Stromal cell of bone marrow (primary cell): Measurements from ENCODE around the gene TRIM2.

ENCODE experiments used
- DNase-seq: peaks from one replicate; pipeline ENCODE4 v3.0.0-alpha.2; 2012; ENCODE audit warnings: low read depth

The TRIM2 gene

DNA sequence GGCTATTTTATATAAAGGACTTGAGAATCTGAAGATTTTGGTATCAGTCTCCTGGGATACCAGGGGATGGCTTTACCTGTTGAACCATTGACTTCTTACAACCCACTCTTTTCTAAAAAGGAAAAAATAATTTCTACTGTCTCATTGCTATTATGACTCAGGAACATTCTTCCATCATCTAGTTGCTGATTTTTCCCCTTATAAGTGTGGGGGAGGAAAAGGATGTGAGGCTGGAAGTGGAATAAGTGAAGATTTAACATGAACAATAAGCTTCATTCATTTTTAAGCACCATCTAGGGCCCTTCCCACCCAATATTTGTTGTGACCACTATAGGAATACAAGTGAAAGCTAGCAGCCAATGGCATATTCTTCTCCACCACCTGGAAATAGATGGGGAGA is 129.6 kb downstream of the TRIM2 start:
- no peak for DNase-seq

DNA sequence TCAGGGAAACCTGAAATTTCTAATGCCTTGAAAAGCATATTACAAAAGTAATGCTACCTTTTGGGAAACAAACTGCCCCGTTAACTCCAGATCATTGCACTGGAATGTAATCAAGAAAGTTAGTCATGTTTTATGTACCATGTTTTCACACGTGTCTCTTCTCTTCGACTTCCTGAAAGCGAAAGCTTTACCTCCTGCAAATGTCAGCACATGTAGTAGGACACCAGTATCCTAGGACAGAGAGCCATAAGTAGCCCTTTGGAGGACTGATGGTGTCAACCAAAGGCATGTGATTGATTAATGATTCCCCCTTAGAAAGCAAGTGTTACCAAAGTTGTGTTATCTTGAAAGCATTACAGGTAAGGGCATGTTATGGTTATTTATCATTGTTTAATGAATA is 131.4 kb downstream of the TRIM2 start:
- no peak for DNase-seq

DNA sequence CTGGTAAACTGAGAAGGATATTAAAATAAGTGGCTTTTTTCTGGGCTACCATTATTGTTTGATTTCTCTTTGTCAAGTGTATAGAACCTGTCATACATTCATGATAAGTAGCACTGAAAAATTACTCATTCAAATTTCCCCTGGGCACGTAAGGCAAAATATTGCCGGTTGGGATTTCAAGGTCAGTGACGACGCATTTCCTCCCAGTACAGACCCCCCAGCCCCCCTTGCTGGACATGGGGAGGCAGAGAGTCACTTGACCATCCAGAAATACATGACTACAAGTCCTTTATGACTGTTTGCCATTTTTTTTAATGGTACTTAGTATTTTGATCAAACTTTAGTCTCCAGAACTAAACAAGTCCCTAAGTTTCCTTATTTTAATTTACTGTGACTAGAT is 133.4 kb downstream of the TRIM2 start:
- DNase-seq = no peak

DNA sequence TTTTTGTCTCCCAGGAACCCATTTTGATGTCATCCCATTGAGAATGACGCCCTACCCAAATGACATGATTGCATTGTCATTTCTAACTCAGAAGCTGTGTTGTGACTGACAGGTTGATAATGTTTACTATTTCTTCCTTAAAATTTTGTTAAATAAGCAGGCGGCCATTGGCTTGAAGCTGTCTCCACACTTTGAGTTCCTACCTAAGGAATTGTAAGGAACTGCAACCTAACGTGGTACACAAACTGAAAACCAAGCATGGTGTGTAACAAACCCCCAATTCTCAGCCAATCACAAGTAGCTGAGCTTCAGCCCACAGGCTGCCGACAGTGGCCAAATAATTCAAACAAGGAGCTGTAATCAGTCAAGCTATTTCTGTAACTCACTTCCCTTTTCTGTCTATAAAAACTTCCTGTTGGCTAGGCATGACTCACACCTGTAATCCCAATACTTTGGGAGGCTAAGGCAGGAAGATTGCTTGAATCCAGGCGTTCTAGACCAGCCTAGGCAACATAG is 137.4 kb downstream of the TRIM2 start:
- DNase-seq = no peak

DNA sequence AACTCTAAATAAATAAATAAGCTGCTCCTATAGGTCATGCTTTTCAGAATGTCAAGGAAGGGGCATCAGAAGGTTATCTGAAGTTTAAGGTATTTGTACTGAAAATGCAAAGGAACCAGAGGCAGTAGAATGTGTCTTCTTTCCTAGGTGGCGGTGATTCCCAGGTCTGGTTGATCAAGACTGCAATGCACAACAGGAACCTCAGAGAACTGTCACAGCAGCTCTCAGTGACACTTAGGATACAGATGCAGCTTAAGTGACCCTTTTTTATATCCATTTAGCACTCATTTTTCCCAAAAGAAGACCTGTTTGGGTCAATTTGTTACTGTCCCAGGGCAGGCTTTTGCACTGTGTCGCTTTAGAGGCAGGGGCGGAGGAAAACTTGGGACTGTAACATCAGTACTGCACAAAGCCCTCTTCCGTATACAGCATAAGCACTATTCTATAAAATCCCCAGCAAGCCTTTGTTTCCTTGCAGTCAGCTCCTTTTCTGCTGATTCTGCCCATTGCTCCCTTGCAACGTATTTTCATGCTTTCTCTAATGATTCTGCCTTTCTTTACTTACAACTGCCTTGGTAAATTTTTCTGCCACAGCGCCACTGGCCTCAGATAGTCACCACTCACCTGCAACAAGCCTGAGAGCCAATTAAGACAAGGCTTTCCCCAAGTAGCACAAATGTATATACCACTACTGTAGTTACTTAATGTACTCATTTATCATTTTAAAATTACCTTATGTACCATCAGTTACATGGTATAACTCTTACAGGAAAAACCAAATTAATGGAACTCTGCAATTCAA is 138.7 kb downstream of the TRIM2 start:
- DNase-seq = no peak

DNA sequence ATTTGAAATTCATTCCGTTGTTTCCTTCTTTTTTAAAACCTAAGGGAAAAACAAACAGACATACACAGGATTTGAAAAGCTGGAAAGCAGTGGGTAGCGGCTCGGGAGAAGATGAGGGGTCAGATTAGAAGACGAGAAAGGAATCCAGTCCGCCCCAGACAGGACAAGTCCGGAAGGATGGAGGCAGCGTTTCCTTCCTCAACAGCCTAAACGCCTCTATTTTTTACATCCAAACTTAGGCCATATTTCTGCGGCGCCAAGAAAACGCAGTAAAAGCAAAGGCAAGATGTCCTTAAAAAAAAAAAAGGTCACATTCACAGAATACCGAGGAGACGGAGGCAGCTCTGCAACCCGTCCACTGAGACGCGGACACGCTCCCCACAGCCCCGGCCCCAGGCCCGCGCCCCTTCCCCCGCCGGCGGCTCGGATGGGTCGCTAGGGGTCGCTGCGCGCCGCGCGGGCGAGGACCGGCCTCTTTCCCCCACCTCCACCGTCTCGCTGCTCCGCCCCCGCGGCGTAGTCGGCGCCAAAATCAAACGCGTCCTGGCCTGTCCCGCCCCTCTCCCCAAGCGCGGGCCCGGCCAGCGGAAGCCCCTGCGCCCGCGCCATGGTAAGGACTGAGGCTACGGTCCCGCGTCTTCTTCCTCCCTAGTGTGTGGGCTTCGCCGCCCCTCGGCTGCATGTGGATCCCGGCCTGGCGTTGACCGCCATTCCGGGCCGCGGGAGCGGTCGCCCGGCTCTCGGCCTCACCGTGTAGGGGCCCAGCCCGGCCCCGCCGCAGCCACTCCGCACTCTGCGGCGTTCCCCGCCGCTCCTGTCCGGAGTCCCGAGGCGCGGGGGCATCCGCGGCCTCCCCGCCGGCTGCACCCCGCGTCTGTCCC is 140.1 kb downstream of the TRIM2 start, which contains the start of gene MND1:
Gene MND1 (plus strand): TSS at position 558 of the 881 bp plus-strand sequence. CDS start 50 bp downstream, at position 608.
- DNase-seq = peak; percentile 41

DNA sequence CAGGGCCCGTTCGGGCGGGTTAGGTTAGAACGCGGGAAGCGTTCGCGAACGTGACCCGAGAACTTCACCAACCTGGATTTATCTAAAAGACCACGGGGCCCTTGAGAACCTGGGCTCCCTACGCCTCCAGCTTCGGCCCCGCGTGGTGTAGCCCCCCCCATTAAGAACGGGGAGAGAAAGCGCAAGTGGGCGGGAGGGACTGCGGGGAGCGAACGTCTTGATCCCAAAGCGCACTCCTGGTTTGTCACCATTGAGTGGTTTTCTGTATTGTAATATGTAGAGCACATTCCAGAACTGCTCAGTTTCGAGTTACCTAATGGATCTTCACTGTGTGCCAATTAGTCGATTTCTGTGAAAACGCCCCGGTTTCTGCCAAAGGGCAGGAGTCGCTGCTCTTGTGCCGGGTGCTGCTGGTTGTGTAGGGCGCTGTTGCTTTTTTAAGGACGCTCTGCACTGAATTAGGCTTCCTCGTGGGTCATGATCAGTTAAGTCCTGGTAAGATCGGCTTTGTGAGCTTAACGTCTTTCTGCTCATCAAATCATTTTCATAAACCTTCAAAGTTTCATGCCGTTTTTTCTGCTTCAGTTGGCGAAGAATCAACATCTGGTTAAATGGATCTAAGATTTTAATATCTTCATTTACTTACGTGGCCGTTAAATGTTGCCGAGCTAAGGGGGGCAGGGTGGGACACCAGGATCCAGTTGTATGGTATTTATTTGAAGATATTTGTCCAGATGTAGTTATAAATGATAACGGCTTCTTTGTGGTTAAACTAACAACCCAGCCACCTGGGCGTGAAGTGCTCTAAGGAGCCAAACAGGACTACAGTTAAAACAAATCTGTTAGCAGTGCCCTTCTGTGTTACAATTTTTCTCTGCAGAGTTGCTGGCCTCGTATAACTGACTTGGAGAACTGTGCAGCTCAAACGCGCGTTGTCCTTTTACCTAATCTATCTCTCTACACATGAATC is 141.1 kb downstream of the TRIM2 start:
- DNase-seq = peak; percentile 26

DNA sequence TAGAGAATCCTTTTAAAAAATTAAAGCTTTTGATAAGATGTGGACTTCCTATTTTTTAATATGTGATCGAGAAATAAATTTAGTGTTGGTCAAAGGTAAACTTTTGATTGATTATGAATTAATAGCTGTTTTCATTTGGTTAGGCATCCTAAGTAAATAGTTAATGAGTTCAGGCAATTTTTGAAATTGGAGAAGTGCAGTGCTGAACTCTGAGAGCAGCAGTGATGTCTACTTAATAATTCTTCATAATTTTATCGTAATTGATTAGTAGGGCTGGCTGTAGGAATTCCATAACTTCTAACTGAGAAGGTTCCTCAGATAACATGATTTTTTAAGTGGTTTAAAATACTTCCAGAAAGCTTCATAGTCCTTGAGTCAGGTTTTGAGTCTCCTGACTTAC is 141.8 kb downstream of the TRIM2 start:
- DNase-seq = no peak

DNA sequence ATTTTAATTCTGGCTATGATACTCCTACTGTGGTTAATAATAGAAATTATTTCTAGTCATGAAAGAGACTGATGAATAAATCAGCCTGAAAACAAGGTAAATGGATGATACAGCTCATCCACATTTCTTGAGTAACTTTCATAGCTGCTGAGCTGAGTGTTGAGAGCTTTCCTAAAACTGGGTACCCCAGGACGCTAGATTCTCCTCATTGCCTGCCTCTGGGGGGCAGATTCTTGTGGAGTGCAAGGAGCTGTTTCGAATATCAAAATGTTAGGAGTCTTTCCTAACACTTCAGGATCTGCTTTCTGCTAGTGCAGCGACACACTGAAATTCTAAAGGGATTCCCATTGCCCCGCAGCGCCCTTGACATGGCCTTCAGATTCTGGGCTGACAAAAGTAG is 142.3 kb downstream of the TRIM2 start:
- DNase-seq = no peak

DNA sequence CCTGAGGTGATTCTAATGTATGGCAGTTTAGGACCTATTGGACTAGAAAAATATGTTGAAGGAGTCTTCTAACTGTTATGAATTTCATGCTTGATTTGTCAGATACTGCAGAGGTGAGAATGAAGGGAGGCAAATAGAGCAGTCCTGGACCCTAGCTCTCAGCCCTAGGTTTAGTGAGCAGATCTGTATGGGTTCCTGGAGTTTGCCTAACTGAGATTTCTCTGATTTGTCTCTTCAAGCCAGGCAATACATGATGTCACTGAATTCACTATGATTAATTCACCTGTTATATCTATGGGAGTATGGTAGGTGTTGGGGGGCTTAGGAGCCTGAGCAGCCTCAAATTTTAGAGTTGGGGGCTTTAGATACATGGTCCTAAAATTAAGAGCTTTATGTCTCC is 142.9 kb downstream of the TRIM2 start:
- DNase-seq = no peak

DNA sequence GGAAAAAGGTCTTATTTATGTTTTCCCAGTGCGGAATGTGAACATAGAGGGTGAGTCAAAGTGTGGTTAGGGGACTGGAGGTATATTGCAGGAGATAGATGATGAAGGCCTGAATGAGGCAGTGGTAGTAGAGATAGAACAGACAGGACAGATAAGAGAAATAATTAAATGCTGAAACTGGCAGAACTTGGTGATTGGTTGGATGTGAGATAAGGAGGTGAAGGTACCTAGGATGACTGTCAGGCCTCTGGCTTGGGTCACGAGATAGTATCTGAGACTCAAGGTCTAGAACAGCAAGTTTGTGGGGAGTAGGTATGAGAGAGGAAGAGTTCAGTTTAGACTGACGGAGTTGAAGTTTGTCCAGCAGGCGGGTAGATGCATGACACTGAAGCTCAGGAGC is 143.8 kb downstream of the TRIM2 start:
- DNase-seq = no peak

DNA sequence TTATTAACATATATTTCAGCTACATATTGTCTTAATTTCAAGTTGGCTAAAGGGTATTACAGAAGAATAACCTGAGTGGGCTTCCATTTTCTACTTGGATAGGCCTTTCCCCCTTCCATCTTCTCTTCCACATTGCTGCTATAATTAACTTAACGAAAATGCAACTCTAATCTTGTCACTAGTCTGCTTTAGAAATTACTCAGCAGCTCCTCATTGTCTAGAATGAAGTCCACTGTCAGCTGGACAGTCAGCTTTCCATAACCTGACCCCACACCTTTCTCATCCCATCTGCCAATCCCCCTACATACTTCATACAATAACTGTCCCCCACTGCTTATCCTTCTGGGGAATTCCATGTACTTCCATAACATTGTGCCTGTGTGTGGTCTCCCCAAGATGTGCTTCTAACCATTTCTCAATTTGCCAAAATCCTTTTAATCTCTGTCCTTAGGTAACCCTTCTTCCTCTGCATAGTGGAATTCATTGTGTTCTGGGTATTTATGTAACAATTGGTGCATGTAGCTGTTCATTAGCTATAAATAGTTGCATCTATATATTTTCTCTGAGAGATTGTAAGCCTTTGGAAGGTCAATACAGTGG is 145.1 kb downstream of the TRIM2 start:
- DNase-seq = no peak

DNA sequence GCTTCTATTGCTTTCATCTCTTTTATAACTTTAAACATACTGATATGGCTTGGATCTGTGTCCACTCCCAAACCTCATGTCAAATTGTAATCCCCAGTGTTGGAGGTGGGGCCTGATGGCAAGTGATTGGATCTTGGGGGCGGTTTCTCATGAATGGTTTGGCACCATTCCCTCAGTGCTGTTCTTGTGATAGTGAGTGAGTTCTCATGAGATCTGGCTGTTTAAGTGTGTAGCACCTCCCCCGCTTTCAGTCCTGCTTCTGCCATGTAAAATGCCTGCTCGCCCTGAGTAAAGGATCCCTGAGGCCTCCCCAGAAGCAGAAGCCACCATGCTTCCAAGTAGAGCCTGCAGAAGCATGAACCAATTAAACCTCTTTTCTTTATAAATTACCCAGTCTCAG is 157.9 kb downstream of the TRIM2 start:
- no peak for DNase-seq

DNA sequence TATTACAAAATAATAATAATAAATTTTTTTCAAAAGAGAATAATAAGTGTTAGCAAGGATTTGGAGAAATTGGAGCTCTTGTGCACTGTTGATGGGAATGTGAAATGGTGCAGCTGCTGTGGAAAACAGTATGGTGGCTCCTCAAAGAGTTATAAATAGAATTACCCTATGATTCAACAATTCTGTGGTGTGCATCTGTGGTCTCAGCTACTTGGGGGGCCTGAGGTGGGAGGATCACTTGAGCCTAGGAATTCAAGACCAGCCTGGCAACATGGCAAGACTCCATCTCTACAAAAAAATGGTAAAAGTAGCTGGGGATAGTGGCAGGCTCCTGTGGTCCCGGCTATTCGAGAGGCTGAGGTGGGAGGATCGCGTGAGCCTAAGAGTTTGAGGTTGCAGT is 159.8 kb downstream of the TRIM2 start:
- no peak for DNase-seq

DNA sequence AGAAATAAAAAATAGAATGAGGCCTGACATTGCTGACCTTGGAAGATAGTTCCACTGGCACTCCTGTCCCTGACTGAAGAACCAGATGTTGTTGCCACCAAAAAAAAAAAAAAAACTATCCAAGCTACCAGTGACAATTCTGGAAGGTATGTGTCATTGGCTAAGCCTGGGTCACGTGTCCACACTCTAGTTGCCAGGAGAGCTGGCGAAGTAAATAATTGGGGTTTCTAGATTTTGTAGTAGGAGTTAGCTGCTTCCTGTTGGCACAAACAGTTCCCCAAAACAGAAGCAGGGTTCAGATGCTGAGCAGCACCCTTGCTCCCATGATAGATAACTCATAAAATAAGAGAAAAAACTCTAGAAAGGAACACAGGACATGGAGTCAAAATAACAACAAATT is 160.8 kb downstream of the TRIM2 start:
- DNase-seq = no peak

DNA sequence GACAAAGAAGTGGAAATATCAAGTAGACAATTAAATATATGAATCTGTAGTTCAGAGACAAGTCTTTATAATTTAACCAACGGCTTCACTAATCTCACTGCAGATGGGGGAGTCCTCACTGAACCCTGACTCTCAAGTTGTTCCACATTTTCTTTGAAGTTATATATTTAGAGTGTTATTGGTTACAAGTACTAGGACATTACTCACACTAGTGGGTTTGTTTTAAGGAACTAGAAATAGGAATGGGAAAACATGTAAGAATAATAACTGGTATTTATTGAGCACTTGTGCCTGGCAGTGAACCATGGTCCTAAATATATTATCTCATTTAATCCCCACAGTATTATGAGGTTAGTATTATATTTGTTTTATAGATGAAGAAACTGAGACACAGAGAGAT is 162.2 kb downstream of the TRIM2 start:
- DNase-seq = no peak

DNA sequence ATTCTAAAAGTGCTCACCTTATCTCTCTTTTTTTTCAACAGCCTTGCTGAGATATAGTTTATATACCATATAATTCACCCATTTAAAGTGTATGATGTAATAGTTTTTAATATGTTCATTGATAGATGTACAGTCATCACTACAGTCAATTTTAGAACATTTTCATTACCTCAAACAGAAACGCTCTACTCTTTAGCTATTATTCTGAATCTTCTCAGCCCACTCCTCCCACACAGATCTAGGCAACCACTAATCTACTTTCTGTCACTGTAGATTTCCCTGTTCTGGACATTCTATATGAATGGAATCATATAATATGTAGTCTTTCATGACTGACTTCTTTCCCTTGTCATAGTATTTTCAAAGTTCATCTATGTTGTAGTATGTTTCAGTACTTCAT is 162.8 kb downstream of the TRIM2 start:
- DNase-seq = no peak

DNA sequence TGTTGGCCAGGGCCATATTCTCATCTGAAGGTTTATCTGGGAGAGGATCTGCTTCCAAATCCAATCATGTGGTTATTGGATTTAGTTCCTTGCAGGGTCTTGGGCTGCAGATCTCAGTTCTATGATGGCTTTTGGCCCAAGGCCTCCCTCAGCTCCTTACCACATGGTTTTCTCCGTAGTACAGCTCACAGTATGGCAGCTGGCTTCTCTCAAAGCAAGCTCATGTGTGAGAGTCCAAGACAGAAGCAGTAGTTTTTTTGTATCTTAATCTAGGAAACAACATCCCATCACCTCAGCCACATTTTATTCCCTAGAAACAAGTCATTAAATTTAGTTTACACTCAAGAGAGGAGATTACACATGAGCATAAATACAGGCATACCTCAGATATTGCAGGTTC is 164.8 kb downstream of the TRIM2 start:
- DNase-seq = no peak

DNA sequence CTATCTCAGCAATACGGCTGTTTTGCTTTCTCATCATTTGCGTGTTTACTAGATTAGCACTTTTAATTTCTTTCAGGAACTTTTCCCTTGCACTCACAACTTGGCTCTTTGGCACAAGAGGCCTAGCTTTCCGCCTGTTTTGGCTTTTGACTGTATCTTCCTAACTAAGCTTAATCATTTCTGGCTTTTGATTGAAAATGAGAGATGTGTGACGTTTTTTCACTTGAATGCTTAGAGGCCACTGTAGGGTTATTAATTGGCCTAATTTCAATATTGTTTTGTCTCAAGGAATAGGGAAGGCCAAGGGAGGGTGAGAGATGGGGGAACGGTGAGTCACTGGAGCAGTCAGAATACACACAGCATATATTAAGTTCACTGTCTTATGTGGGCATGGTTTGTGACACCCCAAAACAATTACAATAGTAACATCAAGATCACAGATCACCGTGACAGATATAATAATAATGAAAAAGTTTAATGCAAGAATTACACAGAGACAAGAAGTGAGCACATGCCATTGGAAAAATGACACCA is 167.5 kb downstream of the TRIM2 start:
- DNase-seq = no peak

DNA sequence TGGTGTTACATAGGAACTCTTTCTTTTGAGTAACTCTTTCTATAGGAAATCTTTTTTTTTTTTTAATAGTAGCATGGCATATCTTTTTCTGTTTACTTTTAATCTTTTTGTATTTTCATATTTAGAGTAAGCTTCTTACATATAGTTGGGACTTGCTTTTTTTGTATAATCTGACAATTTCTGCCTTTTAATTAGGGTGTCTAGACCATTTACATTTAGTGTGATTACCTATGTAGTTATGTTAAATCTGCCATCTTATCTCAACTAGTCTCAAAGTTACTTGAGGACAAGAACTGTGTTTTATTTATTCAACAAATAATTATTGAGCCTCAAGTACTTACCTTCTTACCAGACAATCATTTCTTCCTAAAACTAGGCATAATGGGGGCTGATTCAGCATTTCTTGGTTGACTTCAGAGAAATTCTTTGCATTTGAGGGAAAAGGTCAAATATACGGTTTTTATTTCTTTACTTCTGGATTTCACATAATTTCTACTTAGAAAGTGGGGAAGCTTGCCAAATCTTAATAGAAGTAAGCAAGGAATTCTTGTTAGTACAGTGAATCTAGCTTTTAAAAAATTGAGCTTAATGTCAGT is 168.8 kb downstream of the TRIM2 start:
- no peak for DNase-seq

DNA sequence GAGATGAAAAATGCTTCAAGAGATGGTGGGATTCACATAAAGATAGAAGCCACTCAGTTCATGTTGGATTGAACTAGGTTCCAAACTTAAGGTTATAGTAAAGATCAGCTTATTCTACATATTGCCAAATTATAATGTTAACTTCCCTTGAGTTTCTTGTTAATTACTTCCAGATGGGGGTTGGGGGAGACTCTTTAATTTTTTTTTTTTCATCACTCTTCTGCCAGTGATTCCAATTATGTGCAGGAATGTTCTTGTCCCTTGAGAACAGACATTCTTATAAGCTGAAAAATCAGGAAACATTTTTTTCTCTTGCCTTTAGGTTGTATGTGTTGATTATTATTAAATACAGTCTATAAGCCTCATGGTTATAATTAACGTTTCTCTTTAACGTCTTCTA is 170.2 kb downstream of the TRIM2 start:
- no peak for DNase-seq
